Measurements from ENCODE around the gene U2AF2.

GRCh38 chr19:55668603-55669348, 13.9 kb downstream of the U2AF2 start:
- TF ChIP-seq CTCF (IDR thresholded peaks at IDR 0.05) (no peak), POLR2A (IDR thresholded peaks at IDR 0.05) (no peak)
